IMR-90 (cell line): ENCODE measurements around the gene AFDN. TPM values are rescaled to one million over a fixed set of nuclear protein-coding genes. Genes with fewer than 3 reads are reported as not detected.

Source experiments
- ATAC-seq: fragments of 200-7000 bp; cut with Tn5 transposase; 2 replicates; pipeline ENCODE4 v1.9.1; 2020; ENCODE audit warnings: low read depth, mild to moderate bottlenecking, moderate library complexity
- BruUV-seq: library from RNA; stranded (reverse); fragments of 400-500 nt; replicated peaks from 2 replicates; lab custom pipeline; 2021; lab: Mats Ljungman, UMichigan
- CTCF ChIA-PET: fragments of 300-600 bp; formaldehyde crosslinking; extraction: SDS; loops from one replicate; lab custom pipeline; 2021; ENCODE audit warnings: antibody characterized with exemption; lab: Yijun Ruan, JAX
- POLR2A ChIA-PET: fragments of 300-600 bp; sonication (Branson Sonifier 250); formaldehyde crosslinking; loops from one replicate; lab custom pipeline; 2022; ENCODE audit warnings: antibody characterized with exemption; ENCODE audit not compliant: unreplicated experiment; lab: Charles Lee
- DNase-seq: peaks from one replicate; pipeline ENCODE4 v3.0.0; 2013
- H2AFZ ChIP-seq: replicated peaks from 2 replicates; pipeline ENCODE3; 2013; ENCODE audit warnings: low read length, mild to moderate bottlenecking; ENCODE audit not compliant: poor library complexity
- H2AK5ac ChIP-seq: 2 replicates; pipeline ENCODE4 v1.6.1; 2013; ENCODE audit warnings: low read depth, low read length, inconsistent platforms
- H2AK9ac ChIP-seq: replicated peaks from 2 replicates; pipeline ENCODE3; 2013; ENCODE audit warnings: mild to moderate bottlenecking, low read depth, low read length, moderate library complexity; ENCODE audit not compliant: poor library complexity
- H2BK120ac ChIP-seq: 2 replicates; pipeline ENCODE4 v1.6.1; 2013; ENCODE audit warnings: low read depth, low read length, inconsistent platforms
- H2BK15ac ChIP-seq: 3 replicates; pipeline ENCODE4 v1.6.1; 2013; ENCODE audit warnings: low read depth, low read length, inconsistent platforms
- H2BK20ac ChIP-seq: 2 replicates; pipeline ENCODE4 v1.6.1; 2013; ENCODE audit warnings: low read depth, mild to moderate bottlenecking, inconsistent platforms, low read length, moderate library complexity
- H2BK5ac ChIP-seq: 2 replicates; pipeline ENCODE4 v1.6.1; 2013; ENCODE audit warnings: mild to moderate bottlenecking, low read depth, low read length, inconsistent platforms; ENCODE audit not compliant: poor library complexity, severe bottlenecking
- H3K14ac ChIP-seq: replicated peaks from 2 replicates; pipeline ENCODE4 v1.6.1; 2013; ENCODE audit warnings: low read depth, low read length, inconsistent platforms
- H3K18ac ChIP-seq: 2 replicates; pipeline ENCODE4 v1.6.1; 2013; ENCODE audit warnings: low read depth, low read length, control low read depth
- H3K23ac ChIP-seq: 2 replicates; pipeline ENCODE4 v1.6.1; 2013; ENCODE audit warnings: low read depth, low read length, inconsistent platforms
- H3K27ac ChIP-seq: 2 replicates; pipeline ENCODE4 v1.5.1; 2013; ENCODE audit warnings: mild to moderate bottlenecking, control low read depth, low read length; ENCODE audit not compliant: insufficient read depth
- H3K27me3 ChIP-seq: 2 replicates; pipeline ENCODE4 v1.6.1; 2013; ENCODE audit warnings: low read length; ENCODE audit not compliant: control insufficient read depth, insufficient read depth
- H3K36me3 ChIP-seq: 2 replicates; pipeline ENCODE4 v1.6.1; 2013; ENCODE audit warnings: low read length, mixed read lengths; ENCODE audit not compliant: control insufficient read depth, insufficient read depth
- H3K4ac ChIP-seq: 2 replicates; pipeline ENCODE4 v1.6.1; 2013; ENCODE audit warnings: low read depth, low read length, inconsistent platforms
- H3K4me1 ChIP-seq: 2 replicates; pipeline ENCODE4 v1.6.1; 2013; ENCODE audit warnings: low read length, mixed read lengths; ENCODE audit not compliant: control insufficient read depth, insufficient read depth
- H3K4me2 ChIP-seq: 2 replicates; pipeline ENCODE4 v1.6.1; 2013; ENCODE audit warnings: low read depth, mild to moderate bottlenecking, control low read depth, low read length, moderate library complexity
- H3K4me3 ChIP-seq: 2 replicates; pipeline ENCODE4 v1.5.1; 2013; ENCODE audit warnings: low read depth, mild to moderate bottlenecking, control low read depth, low read length, moderate library complexity; ENCODE audit not compliant: insufficient read depth
- H3K56ac ChIP-seq: 2 replicates; pipeline ENCODE4 v1.6.1; 2013; ENCODE audit warnings: low read length, inconsistent platforms; ENCODE audit not compliant: insufficient read depth; ENCODE audit errors: extremely low read depth
- H3K79me1 ChIP-seq, 2 experiments: 2 replicates each; pipeline ENCODE4 v1.6.1; 2013; ENCODE audit warnings: low read length in 2 of 2, inconsistent platforms in 1 of 2, low read depth in 1 of 2
- H3K9ac ChIP-seq: 2 replicates; pipeline ENCODE4 v1.6.1; 2013; ENCODE audit warnings: low read depth, low read length, control low read depth
- H3K9me1 ChIP-seq: 2 replicates; pipeline ENCODE4 v1.6.1; 2013; ENCODE audit warnings: low read length, inconsistent platforms; ENCODE audit not compliant: insufficient read depth
- H3K9me3 ChIP-seq: 2 replicates; pipeline ENCODE4 v1.6.1; 2013; ENCODE audit warnings: low read length; ENCODE audit not compliant: control insufficient read depth, insufficient read depth
- H4K20me1 ChIP-seq: 2 replicates; pipeline ENCODE4 v1.6.1; 2013; ENCODE audit warnings: low read length, inconsistent platforms; ENCODE audit not compliant: insufficient read depth
- H4K5ac ChIP-seq: 2 replicates; pipeline ENCODE4 v1.6.1; 2013; ENCODE audit warnings: mild to moderate bottlenecking, low read depth, low read length, control low read depth
- H4K8ac ChIP-seq, 2 experiments: 2 replicates each; pipeline ENCODE4 v1.6.1; 2013; ENCODE audit warnings: low read depth in 2 of 2, low read length in 2 of 2, control low read depth in 1 of 2, inconsistent platforms in 1 of 2
- H4K91ac ChIP-seq: 2 replicates; pipeline ENCODE4 v1.6.1; 2013; ENCODE audit warnings: low read depth, low read length, inconsistent platforms; ENCODE audit not compliant: insufficient read depth
- BHLHE40 ChIP-seq: fragments of 150-350 bp; IDR thresholded peaks from 2 replicates; pipeline ENCODE4 v1.6.1; 2016; ENCODE audit warnings: mild to moderate bottlenecking, low read depth, low read length
- MAZ ChIP-seq: IDR thresholded peaks from 2 replicates; pipeline ENCODE4 v1.6.1; 2012; ENCODE audit warnings: low read depth, mild to moderate bottlenecking, low read length, improper control_type of control experiment, moderate library complexity, borderline replicate concordance
- POLR2A ChIP-seq: IDR thresholded peaks from 2 replicates; pipeline ENCODE4 v1.6.1; 2012; ENCODE audit warnings: mild to moderate bottlenecking, low read depth, low read length
- RAD21 ChIP-seq: IDR thresholded peaks from 2 replicates; pipeline ENCODE4 v1.6.1; 2012; ENCODE audit warnings: low read length, improper control_type of control experiment
- RFX5 ChIP-seq: IDR thresholded peaks from 2 replicates; pipeline ENCODE4 v1.8.0; 2012; ENCODE audit warnings: low read depth, mild to moderate bottlenecking, low read length, moderate library complexity
- WGBS, 2 experiments: methylation state at CpG; one replicate each; pipeline versions ENCODE4 v1.1.5 to v1.1.7; 2013; ENCODE audit warnings: missing lambda C conversion rate in 2 of 2; ENCODE audit not compliant: insufficient read length in 1 of 2; ENCODE audit errors: extremely low coverage in 2 of 2; 5-methylcytosine and 5-hydroxymethylcytosine counted together
- dilution Hi-C: fragments of 300-500 bp; cut with HindIII; formaldehyde crosslinking; loops from one replicate; pipeline ENCODE4 v1.14.3; 2018; ENCODE audit warnings: low sequenced_read_pairs; ENCODE audit not compliant: unreplicated experiment
- in situ Hi-C: fragments of 300-500 bp; cut with MboI; formaldehyde crosslinking; loops from 3 replicates; pipeline ENCODE4 v1.14.3; 2019; ENCODE audit warnings: low sequenced_read_pairs, inconsistent platforms, mixed read lengths
- intact Hi-C: fragments of 100-400 bp; cut with micrococcal nuclease; formaldehyde crosslinking; loops from 2 replicates; pipeline ENCODE4 v1.10.0; 2022
- polyA plus RNA-seq, 3 experiments: library from polyadenylated mRNA; depleted of rRNA; stranded (reverse); fragments of >200 nt; gene quantifications; 2 replicates each; pipeline ENCODE4 v1.2.3, GENCODE V29; 2012; ENCODE audit warnings: low replicate concordance in 1 of 3
- total RNA-seq: library from RNA; depleted of rRNA; stranded (reverse); fragments of >200 nt; gene quantifications from 2 replicates; pipeline ENCODE4 v1.2.3, GENCODE V29; 2012
- TF ChIP-seq, protein P1 (sequence below): conservative IDR thresholded peaks from 2 replicates; pipeline ENCODE4 v1.5.1; 2012; ENCODE audit warnings: mild to moderate bottlenecking, low read depth, low read length, improper control_type of control experiment

Gene AFDN
- total and polyA plus RNA-seq, 2 of the 4 experiments (the other 2 are of a cell fraction), result 11.6 to 20.8 TPM

GRCh38 chr6:167937948-167938911, 111.5 kb downstream of the AFDN start (continued):
- TF ChIP-seq RAD21, result no peak
- no peak for TF ChIP-seq BHLHE40

GRCh38 chr6:167941822-167942221, 115.1 kb downstream of the AFDN start:
- no peaks in the 10 kb centered on the region for H3K79me1 ChIP-seq
- TF ChIP-seq RFX5 (no peak), RAD21 (no peak), POLR2A (no peak), MAZ (no peak), BHLHE40 (no peak)
- TF ChIP-seq, protein P1, sequence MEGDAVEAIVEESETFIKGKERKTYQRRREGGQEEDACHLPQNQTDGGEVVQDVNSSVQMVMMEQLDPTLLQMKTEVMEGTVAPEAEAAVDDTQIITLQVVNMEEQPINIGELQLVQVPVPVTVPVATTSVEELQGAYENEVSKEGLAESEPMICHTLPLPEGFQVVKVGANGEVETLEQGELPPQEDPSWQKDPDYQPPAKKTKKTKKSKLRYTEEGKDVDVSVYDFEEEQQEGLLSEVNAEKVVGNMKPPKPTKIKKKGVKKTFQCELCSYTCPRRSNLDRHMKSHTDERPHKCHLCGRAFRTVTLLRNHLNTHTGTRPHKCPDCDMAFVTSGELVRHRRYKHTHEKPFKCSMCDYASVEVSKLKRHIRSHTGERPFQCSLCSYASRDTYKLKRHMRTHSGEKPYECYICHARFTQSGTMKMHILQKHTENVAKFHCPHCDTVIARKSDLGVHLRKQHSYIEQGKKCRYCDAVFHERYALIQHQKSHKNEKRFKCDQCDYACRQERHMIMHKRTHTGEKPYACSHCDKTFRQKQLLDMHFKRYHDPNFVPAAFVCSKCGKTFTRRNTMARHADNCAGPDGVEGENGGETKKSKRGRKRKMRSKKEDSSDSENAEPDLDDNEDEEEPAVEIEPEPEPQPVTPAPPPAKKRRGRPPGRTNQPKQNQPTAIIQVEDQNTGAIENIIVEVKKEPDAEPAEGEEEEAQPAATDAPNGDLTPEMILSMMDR, result no peak
- H3K18ac ChIP-seq, result no peak overlapping the region
- no peak overlapping the region for H3K9ac ChIP-seq
- H4K5ac ChIP-seq, result no peak overlapping the region
- no peak overlapping the region for H3K23ac ChIP-seq
- intact Hi-C loops, result no loop called here
- no peaks in the 10 kb centered on the region for H4K20me1 ChIP-seq
- no peak overlapping the region for H3K4ac ChIP-seq
- H3K56ac ChIP-seq, result no peak overlapping the region
- H2BK120ac ChIP-seq, result no peak overlapping the region
- no peaks in the 10 kb centered on the region for H3K9me1 ChIP-seq
- CTCF ChIA-PET, result no interaction called here
- dilution Hi-C loops, result no loop called here
- H3K14ac ChIP-seq, result no peak overlapping the region
- H2BK20ac ChIP-seq, result no peak overlapping the region
- H4K8ac ChIP-seq, result no peak overlapping the region
- no peak overlapping the region for H2BK5ac ChIP-seq
- H4K91ac ChIP-seq, result no peak overlapping the region
- POLR2A ChIA-PET, result no interaction called here
- H3K4me1 ChIP-seq, result 0 out of 2 replicates have a peak, but pooled peaks cover 2% of the 10 kb centered on the region
- H3K27ac ChIP-seq, result no peak overlapping the region
- no TSS peak for BruUV-seq
- H2AK9ac ChIP-seq, result no peak overlapping the region
- H2AK5ac ChIP-seq, result no peak overlapping the region
- H2BK15ac ChIP-seq, result no peak overlapping the region
- no peak overlapping the region for H3K4me3 ChIP-seq
- no peak overlapping the region for H2AFZ ChIP-seq
- in situ Hi-C loops, result no loop called here
- 50% methylated on average over 1 of the region's 3 CpGs; no CpG with 5 or more reads in 1 of the 2 experiments for WGBS, 2 experiments
- H3K9me3 ChIP-seq, result no peaks in the 10 kb centered on the region
- H3K27me3 ChIP-seq, result no peaks in the 10 kb centered on the region
- peaks cover 13% of the 10 kb centered on the region for H3K36me3 ChIP-seq
- H3K4me2 ChIP-seq, result no peak overlapping the region
- ATAC-seq (no peak), DNase-seq (no peak)
